Measurements from ENCODE around the gene MATR3.
A peak's percentile ranks its signal among the peaks of the same experiment; 100 is the strongest.
"Not testable (repeated sequence)": the region's sequence is repeated elsewhere in the genome, so short reads cannot be mapped to it uniquely, and the experiment has no call there.

The MATR3 gene

DNA sequence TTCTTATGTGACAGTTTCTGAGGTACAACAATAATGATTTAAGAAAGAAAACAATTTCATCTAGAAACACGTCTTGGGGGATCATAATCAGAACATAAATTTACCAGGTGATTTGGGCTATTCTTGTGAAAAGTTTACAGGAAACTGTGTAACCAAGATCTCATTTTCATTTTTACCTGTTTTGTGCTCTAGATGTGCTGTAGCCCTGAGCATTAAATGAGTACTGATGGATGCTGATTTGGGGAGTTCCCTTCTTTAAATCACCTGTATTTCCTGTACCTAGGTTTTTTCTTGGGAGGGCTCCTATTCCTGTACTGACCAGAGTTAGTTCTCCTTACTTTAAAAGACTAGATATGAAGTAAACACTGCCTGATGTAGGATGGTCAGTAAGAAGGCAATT is 12.7 kb downstream of the MATR3 start:
- Histone ChIP-seq H3K36me3 (ENCODE audit: control insufficient read depth in 1 of 2, insufficient read depth in 2 of 2, low read depth in 1 of 2, low read length in 2 of 2) (peaks cover 0 to 19% of the 10 kb centered on the region in 2 experiments), H3K4me1 (ENCODE audit: control insufficient read depth, insufficient read depth, low read depth, low read length) (peaks cover 14% of the 10 kb centered on the region), H2AK5ac (ENCODE audit: low read length, severe bottlenecking) (no peak overlapping the region), H3K27ac (ENCODE audit: low read length, poor library complexity, severe bottlenecking) (no peak overlapping the region), H3K27me3 (ENCODE audit: control insufficient read depth in 1 of 2, insufficient read depth in 1 of 2, low read length in 2 of 2) (no peaks in the 10 kb centered on the region), H3K79me1 (replicated peaks; ENCODE audit: low read length, poor library complexity, severe bottlenecking) (no peaks in the 10 kb centered on the region), H3K4me2 (ENCODE audit: low read length, poor library complexity, severe bottlenecking) (no peak overlapping the region), H2BK120ac (ENCODE audit: low read depth, low read length) (no peak overlapping the region), H3K14ac (ENCODE audit: low read length in 2 of 2) (no peak overlapping the region), H3K9me3 (ENCODE audit: control insufficient read depth, low read length) (no peaks in the 10 kb centered on the region), H4K91ac (ENCODE audit: low read length) (no peak overlapping the region), H4K8ac (ENCODE audit: low read length) (no peak overlapping the region), H2AFZ (ENCODE audit: low read depth, low read length) (no peak overlapping the region), H2BK12ac (ENCODE audit: low read length in 2 of 2) (no peak overlapping the region), H3K9ac (ENCODE audit: low read length) (no peak overlapping the region), H3K4me3 (ENCODE audit: insufficient read depth in 1 of 2, low read depth in 1 of 2, low read length in 2 of 2) (no peak overlapping the region), H2BK15ac (ENCODE audit: low read depth, poor library complexity, severe bottlenecking) (no peak overlapping the region), H3K4ac (ENCODE audit: low read depth in 1 of 2, low read length in 2 of 2) (no peak overlapping the region), H3K18ac (ENCODE audit: low read depth in 1 of 2, low read length in 2 of 2) (no peak overlapping the region), H2BK5ac (ENCODE audit: low read depth, low read length, poor library complexity, severe bottlenecking) (no peak overlapping the region), H3K23ac (ENCODE audit: low read length in 2 of 2) (no peak overlapping the region)
- DNase-seq, result no peak
- 100% methylated on average over 1 of the region's 1 CpG for WGBS

DNA sequence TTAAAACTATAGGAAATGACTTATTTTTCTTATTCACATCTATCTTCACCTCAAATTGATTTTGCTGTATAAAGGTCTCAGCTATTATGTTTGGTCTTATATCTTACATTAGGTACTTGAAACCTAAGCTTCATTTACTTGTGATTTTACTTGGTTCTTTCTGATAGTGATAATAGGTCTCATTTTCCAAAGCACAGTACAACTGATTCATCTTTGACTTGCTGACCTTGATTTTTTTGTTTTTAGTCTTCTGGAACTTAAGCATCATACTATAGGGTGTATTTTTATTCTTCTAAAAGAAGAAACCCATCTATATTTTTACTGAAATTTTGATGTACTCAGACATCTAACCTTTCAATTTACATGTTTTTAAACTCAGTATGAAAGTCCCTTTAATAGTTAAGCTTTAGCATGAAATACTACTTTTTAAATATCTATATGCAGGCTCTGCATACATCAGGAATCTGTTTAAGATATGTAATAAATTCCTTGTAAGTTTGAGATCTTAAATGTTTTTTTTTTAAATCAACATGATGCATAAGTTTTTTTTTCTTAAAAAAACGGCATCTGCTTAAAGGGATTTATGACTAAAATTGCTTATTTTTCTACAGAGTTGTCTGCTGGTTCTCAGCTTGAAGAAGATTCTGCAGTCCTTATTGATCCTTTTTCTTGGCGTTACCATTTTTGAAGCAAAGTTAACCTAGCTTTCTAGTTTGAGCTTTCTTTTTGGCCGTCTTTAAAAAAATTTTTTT is 13.3 kb downstream of the MATR3 start:
- Histone ChIP-seq H3K27me3 (ENCODE audit: control insufficient read depth in 1 of 2, insufficient read depth in 1 of 2, low read length in 2 of 2) (no peaks in the 10 kb centered on the region), H3K4me3 (ENCODE audit: insufficient read depth in 1 of 2, low read depth in 1 of 2, low read length in 2 of 2) (no peak overlapping the region), H3K4ac (ENCODE audit: low read depth in 1 of 2, low read length in 2 of 2) (no peak overlapping the region), H4K91ac (ENCODE audit: low read length) (no peak overlapping the region), H3K79me1 (replicated peaks; ENCODE audit: low read length, poor library complexity, severe bottlenecking) (no peaks in the 10 kb centered on the region), H3K9ac (ENCODE audit: low read length) (peak overlapping the region; percentile 8), H3K4me2 (ENCODE audit: low read length, poor library complexity, severe bottlenecking) (no peak overlapping the region), H3K23ac (ENCODE audit: low read length in 2 of 2) (no peak overlapping the region), H2BK15ac (ENCODE audit: low read depth, poor library complexity, severe bottlenecking) (no peak overlapping the region), H3K18ac (ENCODE audit: low read depth in 1 of 2, low read length in 2 of 2) (no peak overlapping the region), H4K8ac (ENCODE audit: low read length) (no peak overlapping the region), H3K4me1 (ENCODE audit: control insufficient read depth, insufficient read depth, low read depth, low read length) (peaks cover 13% of the 10 kb centered on the region), H2BK5ac (ENCODE audit: low read depth, low read length, poor library complexity, severe bottlenecking) (no peak overlapping the region), H2AK5ac (ENCODE audit: low read length, severe bottlenecking) (no peak overlapping the region), H2BK120ac (ENCODE audit: low read depth, low read length) (no peak overlapping the region), H2BK12ac (ENCODE audit: low read length in 2 of 2) (no peak overlapping the region), H3K14ac (ENCODE audit: low read length in 2 of 2) (no peak overlapping the region), H3K36me3 (ENCODE audit: control insufficient read depth in 1 of 2, insufficient read depth in 2 of 2, low read depth in 1 of 2, low read length in 2 of 2) (peaks cover 0 to 15% of the 10 kb centered on the region in 2 experiments), H2AFZ (ENCODE audit: low read depth, low read length) (no peak overlapping the region), H3K9me3 (ENCODE audit: control insufficient read depth, low read length) (no peaks in the 10 kb centered on the region), H3K27ac (ENCODE audit: low read length, poor library complexity, severe bottlenecking) (no peak overlapping the region)
- DNase-seq, result no peak
- WGBS, result 100% methylated on average over 2 of the region's 3 CpGs

DNA sequence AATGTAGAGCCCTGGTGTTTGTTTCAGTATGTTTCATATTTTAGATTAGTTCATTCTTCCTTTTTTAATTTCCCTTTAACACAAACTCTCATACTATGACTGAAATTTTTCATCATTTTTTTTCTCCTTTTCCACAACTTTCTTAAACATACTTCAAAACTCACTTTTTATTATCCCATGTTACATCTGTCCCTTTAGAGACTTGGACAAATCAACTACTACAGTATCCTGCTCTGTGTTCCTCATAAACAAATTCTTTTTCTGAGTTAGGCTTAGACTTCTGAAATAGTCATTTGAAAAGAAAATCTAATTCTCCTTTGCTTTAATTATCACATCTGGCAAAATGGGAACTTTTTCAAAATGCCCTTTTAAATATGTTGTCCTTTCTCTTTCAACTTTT is 15.3 kb downstream of the MATR3 start:
- no peak overlapping the region for H3K18ac ChIP-seq (ENCODE audit: low read depth in 1 of 2, low read length in 2 of 2)
- no peak overlapping the region for H3K9ac ChIP-seq (ENCODE audit: low read length)

GRCh38 chr5:139310715-139311186 is 17.2 kb downstream of the MATR3 start:
- not testable (repeated sequence) for H4K8ac ChIP-seq (ENCODE audit: low read length); H2BK120ac ChIP-seq (ENCODE audit: low read depth, low read length); H2AFZ ChIP-seq (ENCODE audit: low read depth, low read length); H3K9me3 ChIP-seq (ENCODE audit: control insufficient read depth, low read length); H3K14ac ChIP-seq (ENCODE audit: low read length in 2 of 2); H3K4me1 ChIP-seq (ENCODE audit: control insufficient read depth, insufficient read depth, low read depth, low read length); H2BK5ac ChIP-seq (ENCODE audit: low read depth, low read length, poor library complexity, severe bottlenecking); H2BK15ac ChIP-seq (ENCODE audit: low read depth, poor library complexity, severe bottlenecking); H3K23ac ChIP-seq (ENCODE audit: low read length in 2 of 2); H3K18ac ChIP-seq (ENCODE audit: low read depth in 1 of 2, low read length in 2 of 2); DNase-seq; H3K4me2 ChIP-seq (ENCODE audit: low read length, poor library complexity, severe bottlenecking); H4K91ac ChIP-seq (ENCODE audit: low read length); H3K9ac ChIP-seq (ENCODE audit: low read length); H3K27ac ChIP-seq (ENCODE audit: low read length, poor library complexity, severe bottlenecking); H3K4ac ChIP-seq (ENCODE audit: low read depth in 1 of 2, low read length in 2 of 2); H3K4me3 ChIP-seq (ENCODE audit: insufficient read depth in 1 of 2, low read depth in 1 of 2, low read length in 2 of 2); H2BK12ac ChIP-seq (ENCODE audit: low read length in 2 of 2); H3K79me1 ChIP-seq (replicated peaks; ENCODE audit: low read length, poor library complexity, severe bottlenecking); H2AK5ac ChIP-seq (ENCODE audit: low read length, severe bottlenecking); H3K27me3 ChIP-seq (ENCODE audit: control insufficient read depth in 1 of 2, insufficient read depth in 1 of 2, low read length in 2 of 2)
- 94% methylated on average over 9 of the region's 9 CpGs for WGBS
- H3K36me3 ChIP-seq (ENCODE audit: control insufficient read depth in 1 of 2, insufficient read depth in 2 of 2, low read depth in 1 of 2, low read length in 2 of 2), result peaks cover 3 to 27% of the 10 kb centered on the region in 2 experiments

More for the DNA sequence above, 15.3 kb downstream of the MATR3 start:
- H3K4ac ChIP-seq (ENCODE audit: low read depth in 1 of 2, low read length in 2 of 2), result no peak overlapping the region
- H3K27me3 ChIP-seq (ENCODE audit: control insufficient read depth in 1 of 2, insufficient read depth in 1 of 2, low read length in 2 of 2), result no peaks in the 10 kb centered on the region
- no peak overlapping the region for H4K91ac ChIP-seq (ENCODE audit: low read length)
- no peaks in the 10 kb centered on the region for H3K79me1 ChIP-seq (replicated peaks; ENCODE audit: low read length, poor library complexity, severe bottlenecking)
- no peak overlapping the region for H3K14ac ChIP-seq (ENCODE audit: low read length in 2 of 2)
- no peak overlapping the region for H2AFZ ChIP-seq (ENCODE audit: low read depth, low read length)
- H2BK5ac ChIP-seq (ENCODE audit: low read depth, low read length, poor library complexity, severe bottlenecking), result no peak overlapping the region
- H3K23ac ChIP-seq (ENCODE audit: low read length in 2 of 2), result no peak overlapping the region
- no peak overlapping the region for H2AK5ac ChIP-seq (ENCODE audit: low read length, severe bottlenecking)
- peaks cover 3 to 14% of the 10 kb centered on the region in 2 experiments for H3K36me3 ChIP-seq (ENCODE audit: control insufficient read depth in 1 of 2, insufficient read depth in 2 of 2, low read depth in 1 of 2, low read length in 2 of 2)
- no peak overlapping the region for H3K27ac ChIP-seq (ENCODE audit: low read length, poor library complexity, severe bottlenecking)
- H4K8ac ChIP-seq (ENCODE audit: low read length), result no peak overlapping the region
- no peak overlapping the region for H2BK12ac ChIP-seq (ENCODE audit: low read length in 2 of 2)
- H3K4me3 ChIP-seq (ENCODE audit: insufficient read depth in 1 of 2, low read depth in 1 of 2, low read length in 2 of 2), result no peak overlapping the region
- H2BK15ac ChIP-seq (ENCODE audit: low read depth, poor library complexity, severe bottlenecking), result no peak overlapping the region
- H3K4me2 ChIP-seq (ENCODE audit: low read length, poor library complexity, severe bottlenecking), result no peak overlapping the region
- peaks cover 7% of the 10 kb centered on the region for H3K4me1 ChIP-seq (ENCODE audit: control insufficient read depth, insufficient read depth, low read depth, low read length)
- no peak overlapping the region for H2BK120ac ChIP-seq (ENCODE audit: low read depth, low read length)
- H3K9me3 ChIP-seq (ENCODE audit: control insufficient read depth, low read length), result no peaks in the 10 kb centered on the region
- no peak for DNase-seq

Measured in mesenchymal stem cell (in vitro differentiated cells and primary cell).